CD4-positive, alpha-beta T cell treated with Interleukin-6 at 100 ng/mL for 8 hours (primary cell): Measurements from ENCODE around the gene IL17D.
"Not testable (repeated sequence)": the region's sequence is repeated elsewhere in the genome, so short reads cannot be mapped to it uniquely, and the experiment has no call there.

ENCODE experiments used
- DNase-seq: peaks from one replicate; pipeline ENCODE4 v3.0.0-alpha.2; 2020; ENCODE audit warnings: mixed read lengths, low spot score

IL17D gene

DNA sequence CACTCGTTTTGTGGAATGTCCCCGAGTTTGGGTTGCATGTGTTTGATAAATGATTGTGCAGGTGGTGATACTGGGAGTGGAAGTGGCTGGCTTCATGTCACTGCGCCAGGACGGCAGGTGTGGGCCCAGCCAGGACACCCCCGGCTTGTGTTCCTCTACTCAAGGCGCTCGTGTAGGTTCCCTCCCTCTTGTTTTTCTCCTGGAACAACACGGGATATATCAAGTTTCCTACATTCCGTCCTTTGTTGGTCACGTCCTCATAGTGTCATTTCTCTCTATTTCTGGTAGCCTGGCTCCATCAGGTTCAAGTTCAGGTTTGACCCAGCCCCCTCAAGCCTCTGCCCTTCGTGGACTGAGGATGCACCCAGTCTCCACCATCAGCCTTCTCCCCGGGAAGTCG lies 16.3 kb downstream of the IL17D start:
- no peak for DNase-seq

DNA sequence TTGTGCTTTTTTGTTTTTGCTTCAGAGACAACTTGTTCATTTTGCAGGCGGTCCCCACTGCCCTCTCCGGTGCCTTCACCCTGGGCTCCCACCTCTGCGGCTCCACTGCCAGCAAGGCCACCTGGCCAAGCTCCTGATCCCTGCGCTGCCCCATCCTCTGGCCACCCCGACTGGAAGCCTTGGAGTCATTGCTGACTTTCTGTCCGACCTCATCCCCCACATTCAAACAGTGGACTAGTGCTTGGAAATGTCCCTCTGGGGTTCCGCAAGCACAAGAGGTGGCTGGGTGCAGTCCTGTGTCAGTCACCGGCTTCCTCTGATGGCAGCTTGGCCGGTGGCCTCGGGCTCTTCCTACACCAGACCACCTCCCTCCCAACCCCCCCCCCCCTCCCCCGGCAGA lies 17.0 kb downstream of the IL17D start:
- no peak for DNase-seq

DNA sequence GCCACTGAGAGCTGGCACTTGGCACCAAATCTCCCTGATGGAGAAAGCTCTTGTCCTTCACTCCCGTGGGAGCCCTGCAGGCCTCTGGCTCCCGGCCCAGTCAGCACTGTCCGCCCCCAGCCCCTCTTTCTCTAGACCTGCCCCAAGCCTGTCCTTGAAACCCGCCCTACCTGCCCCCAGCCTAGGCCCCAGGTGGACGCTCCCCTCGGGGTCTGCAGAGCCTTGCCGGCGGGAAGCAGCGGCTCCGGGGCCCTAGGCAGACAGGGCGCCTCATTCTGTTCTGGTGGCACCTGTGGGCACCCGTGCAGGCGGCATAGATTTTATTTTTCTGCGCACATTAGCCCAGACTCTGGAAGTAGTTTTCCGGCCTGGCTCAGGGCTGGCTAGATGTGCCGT lies 17.6 kb downstream of the IL17D start:
- DNase-seq, result no peak

DNA sequence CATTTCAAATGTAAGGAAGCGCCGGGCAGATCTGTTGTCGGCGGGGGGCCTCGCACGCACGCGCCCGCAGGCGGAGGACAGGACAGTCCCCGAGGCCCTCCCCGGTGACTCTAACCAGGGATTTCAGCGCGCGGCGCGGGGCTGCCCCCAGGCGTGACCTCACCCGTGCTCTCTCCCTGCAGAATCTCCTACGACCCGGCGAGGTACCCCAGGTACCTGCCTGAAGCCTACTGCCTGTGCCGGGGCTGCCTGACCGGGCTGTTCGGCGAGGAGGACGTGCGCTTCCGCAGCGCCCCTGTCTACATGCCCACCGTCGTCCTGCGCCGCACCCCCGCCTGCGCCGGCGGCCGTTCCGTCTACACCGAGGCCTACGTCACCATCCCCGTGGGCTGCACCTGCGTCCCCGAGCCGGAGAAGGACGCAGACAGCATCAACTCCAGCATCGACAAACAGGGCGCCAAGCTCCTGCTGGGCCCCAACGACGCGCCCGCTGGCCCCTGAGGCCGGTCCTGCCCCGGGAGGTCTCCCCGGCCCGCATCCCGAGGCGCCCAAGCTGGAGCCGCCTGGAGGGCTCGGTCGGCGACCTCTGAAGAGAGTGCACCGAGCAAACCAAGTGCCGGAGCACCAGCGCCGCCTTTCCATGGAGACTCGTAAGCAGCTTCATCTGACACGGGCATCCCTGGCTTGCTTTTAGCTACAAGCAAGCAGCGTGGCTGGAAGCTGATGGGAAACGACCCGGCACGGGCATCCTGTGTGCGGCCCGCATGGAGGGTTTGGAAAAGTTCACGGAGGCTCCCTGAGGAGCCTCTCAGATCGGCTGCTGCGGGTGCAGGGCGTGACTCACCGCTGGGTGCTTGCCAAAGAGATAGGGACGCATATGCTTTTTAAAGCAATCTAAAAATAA lies 18.2 kb downstream of the IL17D start:
- no peak for DNase-seq

DNA sequence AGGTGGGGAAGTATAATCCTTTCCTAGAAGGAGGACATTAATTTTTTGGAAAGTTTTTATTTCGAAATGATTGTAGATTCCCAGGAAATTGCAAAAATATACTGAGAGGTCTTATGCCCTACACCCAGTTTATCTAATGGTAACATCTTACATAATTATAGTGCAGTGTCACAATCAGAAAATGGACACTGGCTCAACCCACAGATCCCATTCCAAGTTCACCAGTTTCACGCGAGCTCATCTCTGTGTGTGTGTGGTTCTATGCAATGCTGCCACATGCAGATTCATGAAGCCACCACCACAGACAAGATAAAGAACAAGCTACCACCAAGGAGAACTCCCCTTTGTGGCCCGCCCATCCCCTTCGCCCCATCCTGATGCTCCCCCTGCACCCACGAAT lies 24.4 kb downstream of the IL17D start:
- no peak for DNase-seq

DNA sequence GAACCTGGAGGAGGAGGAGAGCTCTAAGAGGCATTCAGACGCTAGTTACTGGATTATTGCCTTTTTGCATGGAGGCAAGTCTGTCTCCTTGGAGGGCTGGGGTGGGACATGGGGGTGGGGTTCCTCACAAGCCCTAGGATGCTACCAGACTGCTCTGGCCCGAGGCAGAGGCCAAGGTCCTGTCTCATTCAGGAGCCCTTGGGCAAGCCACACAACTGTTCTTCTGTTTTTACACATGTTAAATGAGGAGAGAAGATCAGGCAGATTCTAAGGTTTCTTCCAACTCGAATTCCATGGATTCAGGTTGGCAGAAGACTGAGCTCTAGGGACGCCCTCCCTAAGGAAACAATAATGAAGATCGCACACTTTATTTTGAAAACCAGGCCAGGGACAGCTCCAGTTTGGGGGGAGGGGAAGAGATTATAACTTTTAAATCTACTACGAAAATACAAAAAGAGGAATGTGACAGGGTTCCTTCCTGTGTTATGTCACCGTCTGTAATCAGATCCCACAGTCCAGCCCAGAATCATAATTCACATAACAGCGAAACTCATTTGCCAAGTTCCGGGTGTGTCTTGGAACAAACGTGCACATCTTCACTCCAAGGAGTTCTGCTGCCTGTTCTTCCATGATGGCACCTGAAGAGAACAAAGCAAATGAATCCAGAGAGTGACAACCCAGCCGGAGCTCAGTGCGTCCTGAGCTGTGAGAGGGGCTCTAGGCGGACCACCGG lies 25.2 kb downstream of the IL17D start:
- no peak for DNase-seq

DNA sequence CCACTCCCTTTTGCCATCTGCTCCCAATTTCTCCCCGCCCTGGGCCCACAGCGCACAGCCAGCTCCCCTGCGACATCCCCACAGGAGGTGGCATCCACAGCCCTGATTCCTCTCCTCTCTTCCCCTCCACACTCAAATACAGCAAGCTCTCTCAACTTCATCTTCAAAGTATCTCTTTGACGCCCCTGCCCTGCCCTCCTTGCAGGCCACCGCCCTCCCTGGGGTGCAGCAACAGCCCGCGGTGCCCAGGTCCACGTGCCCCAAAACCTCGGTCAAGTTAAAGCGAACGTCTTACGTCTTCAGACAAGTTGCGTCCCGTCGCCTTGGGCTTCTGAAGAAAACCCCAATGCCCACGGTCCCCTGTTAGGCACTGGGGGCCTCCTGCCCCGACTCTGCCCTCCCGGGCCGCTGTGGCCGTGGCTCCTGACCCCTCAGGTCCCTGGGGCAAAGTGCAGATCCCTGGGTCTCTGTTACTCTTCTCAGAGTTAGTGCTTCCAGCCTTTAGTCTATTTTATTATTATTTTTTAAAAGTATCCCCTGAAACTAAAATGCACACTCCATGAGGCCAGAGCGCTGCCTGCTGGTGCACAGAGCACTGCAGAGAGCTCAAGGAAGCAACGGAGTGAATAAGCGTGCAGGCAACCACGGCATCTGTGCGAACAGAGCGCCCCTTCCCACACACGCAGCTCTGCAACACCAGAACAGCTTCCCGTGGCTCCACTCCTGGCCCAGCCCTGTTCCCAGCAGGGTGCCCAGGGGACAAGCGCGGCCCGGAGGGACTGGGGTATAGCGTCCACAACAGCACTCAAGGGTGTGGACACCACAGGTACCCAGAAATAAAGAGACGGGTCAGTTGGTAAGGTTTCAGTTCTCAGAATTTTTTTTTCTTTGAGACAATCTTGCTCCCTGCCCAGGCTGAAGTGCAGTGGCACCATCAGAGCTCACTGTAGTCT lies 26.4 kb downstream of the IL17D start:
- no peak for DNase-seq

DNA sequence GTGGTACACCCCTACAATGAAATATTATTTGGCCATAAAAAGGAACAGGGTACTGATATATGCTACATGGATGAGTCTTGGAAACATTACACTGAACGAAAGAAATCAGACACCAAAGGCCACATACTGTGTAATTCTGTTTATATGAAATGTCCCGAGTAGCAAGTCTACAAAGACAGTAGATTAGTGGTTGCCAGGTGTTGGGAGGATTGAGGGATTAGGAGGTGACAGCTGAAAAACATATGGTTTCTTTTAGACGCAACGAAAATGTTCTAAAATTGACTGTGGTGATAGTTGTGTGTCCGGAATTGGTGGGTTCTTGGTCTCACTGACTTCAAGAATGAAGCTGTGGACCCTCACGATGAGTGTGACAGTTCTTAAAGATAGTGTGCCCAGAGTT lies 35.1 kb downstream of the IL17D start:
- DNase-seq, result no peak

DNA sequence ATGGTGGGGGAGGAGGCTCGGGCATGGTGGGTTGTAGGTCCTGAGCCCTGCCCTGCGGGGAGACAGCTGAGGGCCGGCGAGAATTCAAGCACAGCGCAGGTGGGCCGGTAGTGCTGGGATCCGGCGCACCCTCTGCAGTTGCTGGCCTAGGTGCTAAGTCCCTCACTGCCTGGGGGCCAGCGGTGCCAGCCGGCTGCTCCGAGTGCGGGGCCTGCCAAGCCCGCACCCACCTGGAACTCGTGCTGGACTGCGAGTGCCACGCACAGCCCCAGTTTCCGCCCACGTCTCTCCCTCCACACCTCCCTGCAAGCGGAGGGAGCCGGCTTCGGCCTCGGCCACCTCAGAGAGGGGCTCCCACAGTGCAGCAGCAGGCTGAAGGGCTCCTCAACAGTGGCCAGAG lies 36.5 kb downstream of the IL17D start:
- no peak for DNase-seq

DNA sequence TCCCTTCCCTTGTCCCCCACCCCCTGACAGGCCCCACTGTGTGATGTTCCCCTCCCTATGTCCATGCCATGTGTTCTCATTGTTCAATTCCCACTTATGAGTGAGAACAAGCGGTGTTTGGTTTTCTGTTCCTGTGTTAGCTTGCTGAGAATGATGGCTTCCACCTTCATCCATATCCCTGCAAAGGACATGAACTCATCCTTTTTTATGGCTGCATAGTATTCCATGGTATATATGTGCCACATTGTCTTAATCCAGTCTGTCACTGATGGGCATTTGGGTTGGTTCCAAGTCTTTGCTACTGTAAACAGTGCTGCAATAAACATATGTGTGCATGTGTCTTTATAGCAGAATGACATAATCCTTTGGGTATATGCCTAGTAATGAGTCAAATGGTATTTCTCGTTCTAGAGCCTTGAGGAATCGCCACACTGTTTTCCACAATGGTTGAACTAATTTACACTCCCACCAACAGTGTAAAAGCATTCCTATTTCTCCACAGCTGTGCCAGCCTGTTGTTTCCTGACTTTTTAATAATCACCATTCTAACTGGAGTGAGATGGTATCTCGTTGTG lies 40.4 kb downstream of the IL17D start:
- DNase-seq, result not testable (repeated sequence)

DNA sequence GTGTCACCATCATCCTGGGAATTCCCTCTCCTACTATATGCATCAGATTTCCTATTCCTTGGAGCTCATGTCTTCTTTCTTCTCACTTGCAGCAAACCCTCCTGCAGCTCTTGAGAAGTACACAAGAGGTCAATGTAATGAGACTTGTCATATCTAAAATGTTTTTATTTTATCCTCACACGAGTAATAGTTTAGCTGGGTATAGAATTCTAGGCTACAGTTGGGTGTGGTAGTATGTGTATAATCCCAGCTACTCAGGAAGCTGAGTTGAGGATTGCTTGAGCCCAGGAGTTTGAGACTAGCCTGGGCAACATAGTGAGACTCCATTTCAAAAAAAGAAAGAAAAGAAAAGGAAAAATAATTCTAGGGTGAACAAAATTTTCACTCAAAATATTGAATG lies 45.9 kb downstream of the IL17D start:
- DNase-seq, result no peak

DNA sequence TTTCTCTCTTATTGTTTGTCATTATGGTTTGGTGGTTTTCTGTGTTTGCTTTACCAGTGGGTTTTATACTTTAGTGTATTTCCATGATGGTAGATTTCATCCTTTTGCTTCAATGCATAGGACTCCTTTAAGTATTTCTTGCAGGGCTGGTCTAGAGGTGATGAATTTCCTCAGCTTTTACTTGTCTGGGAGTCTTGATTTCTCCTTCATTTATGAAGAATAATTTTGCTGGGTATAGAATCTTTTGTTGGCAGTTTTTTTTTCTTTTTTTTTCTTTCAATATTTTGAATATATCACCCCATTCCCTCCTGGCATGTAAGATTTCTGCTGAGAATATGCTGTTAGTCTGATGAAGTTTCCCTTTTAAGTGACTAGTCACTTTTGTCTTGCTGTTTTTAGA lies 50.5 kb downstream of the IL17D start:
- DNase-seq, result no peak

DNA sequence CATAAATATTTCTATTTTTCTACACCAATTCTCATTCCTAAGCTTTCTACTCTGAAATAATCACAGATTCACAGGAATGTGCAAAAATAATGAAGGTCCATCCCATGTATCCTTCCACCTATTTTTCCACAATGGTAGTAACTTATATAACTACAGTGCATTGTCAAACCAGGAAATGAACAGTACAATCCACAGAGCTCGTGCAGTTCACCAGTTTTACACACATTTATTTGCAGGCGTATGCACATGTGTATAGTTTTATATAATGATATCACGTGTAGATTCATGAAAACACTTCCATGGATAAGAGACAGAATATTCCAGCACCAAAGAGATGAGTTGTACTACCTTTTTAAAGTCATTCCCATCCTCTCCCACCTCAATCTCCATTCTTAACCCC lies 57.4 kb downstream of the IL17D start:
- DNase-seq, result no peak

DNA sequence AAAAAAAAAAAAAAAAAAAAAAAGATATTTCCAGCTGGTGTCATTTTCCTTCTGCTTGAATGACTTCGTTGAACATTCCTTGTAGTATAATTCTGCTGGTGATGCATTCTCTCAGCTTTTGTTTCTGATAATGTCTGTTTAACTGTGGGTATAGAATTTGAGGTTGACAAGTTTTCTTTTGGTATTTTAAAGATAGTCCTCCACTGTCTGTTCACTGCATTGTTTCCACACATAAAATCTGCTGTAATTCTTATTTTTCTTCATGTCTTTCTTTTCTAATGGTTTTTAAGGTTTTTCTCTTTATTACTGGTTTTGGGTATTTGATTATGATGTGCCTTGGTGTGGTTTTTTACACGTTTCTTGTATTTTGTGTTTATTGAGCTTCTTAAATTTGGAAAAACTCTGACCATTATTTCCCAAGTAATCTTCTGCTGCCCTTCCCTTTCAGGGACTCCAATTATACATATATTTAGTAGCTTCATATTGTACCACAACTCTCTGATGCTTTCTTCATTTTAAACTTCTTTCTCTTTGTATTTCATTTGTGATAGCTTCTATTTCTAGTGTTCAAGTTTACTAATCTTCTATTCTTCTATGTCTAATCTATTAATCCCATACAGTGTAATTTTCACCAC lies 63.9 kb downstream of the IL17D start:
- no peak for DNase-seq

DNA sequence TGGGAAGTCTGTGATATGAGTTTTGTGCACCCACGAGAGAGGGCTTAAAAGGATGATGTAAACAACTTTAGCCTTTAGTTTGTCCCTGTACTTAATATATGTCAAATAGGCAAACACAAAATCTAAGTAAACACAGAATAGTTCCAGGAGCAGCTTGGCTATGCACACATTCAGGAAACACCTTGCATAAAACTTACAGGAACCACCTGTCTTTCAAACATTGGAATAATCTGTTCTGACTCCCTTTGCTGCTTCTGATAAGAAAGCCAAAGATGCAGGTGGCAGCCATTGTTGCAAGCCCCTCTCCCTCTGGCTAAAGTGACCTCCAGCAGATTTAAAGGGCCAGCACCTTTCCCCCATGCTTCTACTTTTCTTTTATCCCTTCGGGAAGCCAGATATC lies 65.6 kb downstream of the IL17D start:
- DNase-seq, result no peak

DNA sequence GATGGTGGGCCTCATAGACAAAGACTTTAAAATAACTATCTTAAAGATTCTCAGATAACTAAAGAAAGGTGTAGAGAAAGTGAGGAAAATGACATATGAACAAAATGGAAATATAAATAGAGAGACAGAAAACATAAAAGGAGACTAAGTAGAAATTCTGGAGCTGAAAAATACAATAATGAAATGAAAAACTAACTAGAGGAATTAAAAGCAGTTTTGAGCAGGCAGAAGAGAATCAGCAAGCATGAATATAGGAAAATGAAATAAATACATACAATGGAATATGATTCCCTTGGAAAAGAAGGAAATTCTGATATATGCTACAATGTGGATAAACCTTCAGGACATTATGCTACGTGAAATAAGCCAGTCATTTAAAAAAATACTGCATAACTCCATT lies 66.3 kb downstream of the IL17D start:
- no peak for DNase-seq
